GM12878 (cell line): Measurements from ENCODE around the gene MED25.

Experiments used
- BHLHE40 ChIP-seq, 2 experiments: fragments of 450-650 bp in 1 of 2; IDR thresholded peaks; 2 replicates each; pipeline ENCODE4 v1.6.1; 2011 to 2017; ENCODE audit warnings: low read depth in 2 of 2, borderline replicate concordance in 1 of 2, improper control_type of control experiment in 1 of 2, low read length in 1 of 2, mild to moderate bottlenecking in 1 of 2
- CHD2 ChIP-seq: IDR thresholded peaks from 2 replicates; pipeline ENCODE4 v1.6.1; 2011; ENCODE audit warnings: low read depth, low read length, improper control_type of control experiment, borderline replicate concordance
- RFX5 ChIP-seq: IDR thresholded peaks from 2 replicates; pipeline ENCODE4 v1.6.1; 2011; ENCODE audit warnings: low read depth, low read length, improper control_type of control experiment
- SP1 ChIP-seq: IDR thresholded peaks from one replicate; pipeline ENCODE4 v1.6.1; 2011; ENCODE audit warnings: low read depth, low read length
- SPI1 ChIP-seq: IDR thresholded peaks from 2 replicates; pipeline ENCODE4 v1.6.1; 2011; ENCODE audit warnings: low read depth, mild to moderate bottlenecking, low read length, moderate library complexity, borderline replicate concordance; ENCODE audit not compliant: insufficient read depth
- TAF1 ChIP-seq: IDR thresholded peaks from 2 replicates; pipeline ENCODE4 v1.6.1; 2011; ENCODE audit warnings: mild to moderate bottlenecking, low read depth, low read length, borderline replicate concordance
- TF ChIP-seq, protein P1 (sequence below): fragments of 450-650 bp; IDR thresholded peaks from 2 replicates; pipeline ENCODE4 v1.6.1; 2016; ENCODE audit warnings: mild to moderate bottlenecking
- TF ChIP-seq, protein P2 (sequence below), 3 experiments: IDR thresholded peaks in 2 of 3; conservative IDR thresholded peaks in 1 of 3; 2 replicates each; pipeline ENCODE4 v1.5.1; 2011; ENCODE audit warnings: low read depth in 3 of 3, low read length in 3 of 3, mild to moderate bottlenecking in 3 of 3, control low read depth in 2 of 3, moderate library complexity in 2 of 3, inconsistent platforms in 1 of 3, mixed read lengths in 1 of 3; ENCODE audit not compliant: control insufficient read depth in 2 of 3, insufficient read depth in 1 of 3; ENCODE audit errors: extremely low read depth in 1 of 3

DNA sequence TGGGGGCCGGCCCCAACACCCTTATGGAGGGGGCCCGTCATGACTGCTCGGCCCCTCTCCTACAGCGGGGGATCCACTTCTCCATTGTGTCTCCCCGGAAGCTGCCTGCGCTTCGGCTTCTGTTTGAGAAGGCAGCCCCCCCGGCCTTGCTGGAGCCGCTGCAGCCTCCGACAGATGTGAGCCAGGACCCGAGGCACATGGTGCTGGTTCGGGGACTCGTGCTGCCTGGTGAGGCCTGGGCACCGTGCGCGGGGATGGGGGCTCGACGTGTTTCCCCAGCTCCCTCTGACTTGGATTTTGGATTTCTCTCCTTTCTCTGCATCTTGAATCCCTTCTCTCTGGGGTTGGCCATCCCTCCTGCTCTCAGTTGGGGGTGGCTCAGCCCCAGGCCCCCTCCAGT is 11.6 kb downstream of the MED25 start:
- no peak for TF ChIP-seq SP1
- no peak for TF ChIP-seq BHLHE40 (IDR thresholded peaks at IDR 0.05; ENCODE audit: borderline replicate concordance in 1 of 2, low read depth in 2 of 2, low read length in 1 of 2)
- TF ChIP-seq, protein P1, sequence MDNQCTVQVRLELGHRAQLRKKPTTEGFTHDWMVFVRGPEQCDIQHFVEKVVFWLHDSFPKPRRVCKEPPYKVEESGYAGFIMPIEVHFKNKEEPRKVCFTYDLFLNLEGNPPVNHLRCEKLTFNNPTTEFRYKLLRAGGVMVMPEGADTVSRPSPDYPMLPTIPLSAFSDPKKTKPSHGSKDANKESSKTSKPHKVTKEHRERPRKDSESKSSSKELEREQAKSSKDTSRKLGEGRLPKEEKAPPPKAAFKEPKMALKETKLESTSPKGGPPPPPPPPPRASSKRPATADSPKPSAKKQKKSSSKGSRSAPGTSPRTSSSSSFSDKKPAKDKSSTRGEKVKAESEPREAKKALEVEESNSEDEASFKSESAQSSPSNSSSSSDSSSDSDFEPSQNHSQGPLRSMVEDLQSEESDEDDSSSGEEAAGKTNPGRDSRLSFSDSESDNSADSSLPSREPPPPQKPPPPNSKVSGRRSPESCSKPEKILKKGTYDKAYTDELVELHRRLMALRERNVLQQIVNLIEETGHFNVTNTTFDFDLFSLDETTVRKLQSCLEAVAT, result no peak
- TF ChIP-seq CHD2, result no peak
- TF ChIP-seq TAF1, result no peak
- TF ChIP-seq, protein P2, sequence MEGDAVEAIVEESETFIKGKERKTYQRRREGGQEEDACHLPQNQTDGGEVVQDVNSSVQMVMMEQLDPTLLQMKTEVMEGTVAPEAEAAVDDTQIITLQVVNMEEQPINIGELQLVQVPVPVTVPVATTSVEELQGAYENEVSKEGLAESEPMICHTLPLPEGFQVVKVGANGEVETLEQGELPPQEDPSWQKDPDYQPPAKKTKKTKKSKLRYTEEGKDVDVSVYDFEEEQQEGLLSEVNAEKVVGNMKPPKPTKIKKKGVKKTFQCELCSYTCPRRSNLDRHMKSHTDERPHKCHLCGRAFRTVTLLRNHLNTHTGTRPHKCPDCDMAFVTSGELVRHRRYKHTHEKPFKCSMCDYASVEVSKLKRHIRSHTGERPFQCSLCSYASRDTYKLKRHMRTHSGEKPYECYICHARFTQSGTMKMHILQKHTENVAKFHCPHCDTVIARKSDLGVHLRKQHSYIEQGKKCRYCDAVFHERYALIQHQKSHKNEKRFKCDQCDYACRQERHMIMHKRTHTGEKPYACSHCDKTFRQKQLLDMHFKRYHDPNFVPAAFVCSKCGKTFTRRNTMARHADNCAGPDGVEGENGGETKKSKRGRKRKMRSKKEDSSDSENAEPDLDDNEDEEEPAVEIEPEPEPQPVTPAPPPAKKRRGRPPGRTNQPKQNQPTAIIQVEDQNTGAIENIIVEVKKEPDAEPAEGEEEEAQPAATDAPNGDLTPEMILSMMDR (IDR thresholded peaks at IDR 0.05 in 2 of 3, conservative IDR thresholded peaks at IDR 0.05 in 1 of 3; ENCODE audit: control insufficient read depth in 2 of 3, extremely low read depth in 1 of 3, insufficient read depth in 1 of 3, low read depth in 3 of 3, low read length in 3 of 3), result no peak
- no peak for TF ChIP-seq RFX5
- TF ChIP-seq SPI1, result no peak
